AG09309 (cell line): ENCODE data around the gene PPP1R12C.

ENCODE experiments used
- DNase-seq: peaks from one replicate; pipeline ENCODE4 v3.0.0-alpha.2; 2010; ENCODE audit warnings: low read depth
- H3K4me3 ChIP-seq: 2 replicates; pipeline ENCODE4 v1.5.1; 2011; ENCODE audit warnings: mild to moderate bottlenecking, low read depth, low read length, moderate library complexity; ENCODE audit not compliant: control insufficient read depth
- CTCF ChIP-seq: IDR thresholded peaks from 2 replicates; pipeline ENCODE4 v1.5.1; 2011; ENCODE audit warnings: mild to moderate bottlenecking, low read depth, low read length, inconsistent platforms; ENCODE audit not compliant: insufficient read depth, control insufficient read depth; ENCODE audit errors: missing control alignments

PPP1R12C gene

DNA sequence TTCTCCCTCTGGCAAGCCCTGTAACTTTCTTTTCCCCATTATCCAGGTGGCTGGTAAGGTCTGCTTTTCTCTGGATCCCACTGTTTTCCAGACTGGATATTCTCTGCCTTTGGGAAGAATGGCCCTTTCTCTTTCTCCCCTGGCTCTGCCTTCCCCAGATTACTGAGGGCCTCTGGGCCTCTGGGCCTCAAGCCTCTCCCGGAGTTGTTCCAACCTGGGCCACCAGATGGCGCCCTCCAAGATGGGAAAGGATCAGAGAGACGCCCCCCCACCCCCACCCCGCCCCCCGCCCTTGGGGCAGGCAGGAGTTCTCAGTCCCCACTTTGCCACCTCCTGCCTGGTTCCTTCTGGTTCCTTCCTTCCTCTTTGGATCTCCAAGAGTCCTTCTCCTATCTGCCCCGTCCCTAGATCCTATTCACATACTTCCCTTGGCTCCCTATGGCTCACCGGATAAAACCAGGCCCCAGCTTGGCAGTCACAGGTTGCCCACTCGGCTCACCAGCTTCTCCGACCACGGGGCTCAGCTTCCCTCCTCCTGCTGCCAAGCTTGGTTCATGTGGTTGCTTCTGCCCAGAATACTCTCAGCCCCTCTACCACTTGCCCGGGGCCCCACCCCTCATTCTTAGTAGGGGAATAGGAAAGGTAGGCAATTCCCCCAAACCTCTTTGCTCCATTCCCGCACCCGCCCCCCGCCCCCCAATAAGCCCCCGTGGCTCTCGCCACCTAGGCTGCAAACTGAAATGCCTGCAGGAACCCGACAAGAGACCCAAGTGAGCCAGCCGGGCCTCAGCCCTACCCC is 28.7 kb downstream of the PPP1R12C start:
- DNase-seq, result no peak
- peak; percentile 62 for TF ChIP-seq CTCF
- no peak overlapping the region for H3K4me3 ChIP-seq

DNA sequence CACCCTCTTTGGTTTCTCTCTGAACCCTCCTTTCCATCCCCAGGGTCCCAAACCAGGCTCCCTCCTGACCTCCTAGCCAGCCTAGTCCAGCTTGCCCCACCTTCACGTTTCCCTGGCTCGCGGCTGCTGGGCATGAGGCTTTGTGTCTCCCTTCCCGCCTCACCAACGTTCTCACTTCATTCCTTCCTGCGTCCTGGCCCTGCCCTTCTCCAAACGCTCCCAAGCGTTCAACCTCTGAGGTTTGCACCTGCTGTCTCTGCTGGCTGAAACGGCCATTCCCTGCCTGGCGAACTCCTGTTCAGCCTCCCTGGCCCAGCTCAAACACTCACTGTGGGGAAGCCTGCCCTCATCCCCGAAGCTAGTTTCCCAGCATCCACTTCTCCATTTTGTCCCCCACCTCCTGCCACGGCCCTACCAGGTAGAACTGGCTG is 29.4 kb downstream of the PPP1R12C start:
- H3K4me3 ChIP-seq, result peak overlapping the region; percentile 55
- DNase-seq, result no peak
- no peak for TF ChIP-seq CTCF

GRCh38 chr19:55087542-55087901 is 29.9 kb downstream of the PPP1R12C start:
- peak overlapping the region; percentile 55 for H3K4me3 ChIP-seq

GRCh38 chr19:55086730-55087541 is 30.5 kb downstream of the PPP1R12C start:
- DNase-seq, result peak; percentile 61
- peak overlapping the region; percentile 55 for H3K4me3 ChIP-seq
- TF ChIP-seq CTCF, result no peak

More at GRCh38 chr19:55087542-55087901, 29.9 kb downstream of the PPP1R12C start:
- peak; percentile 6 for TF ChIP-seq CTCF
- no peak for DNase-seq

- DNase-seq, result no peak
- no peak overlapping the region; the same call in 1 of the 2 replicates for H3K4me3 ChIP-seq
- TF ChIP-seq CTCF, result no peak
These were observed 31.3 kb downstream of the PPP1R12C start for GRCh38 chr19:55085923-55086715.

DNA sequence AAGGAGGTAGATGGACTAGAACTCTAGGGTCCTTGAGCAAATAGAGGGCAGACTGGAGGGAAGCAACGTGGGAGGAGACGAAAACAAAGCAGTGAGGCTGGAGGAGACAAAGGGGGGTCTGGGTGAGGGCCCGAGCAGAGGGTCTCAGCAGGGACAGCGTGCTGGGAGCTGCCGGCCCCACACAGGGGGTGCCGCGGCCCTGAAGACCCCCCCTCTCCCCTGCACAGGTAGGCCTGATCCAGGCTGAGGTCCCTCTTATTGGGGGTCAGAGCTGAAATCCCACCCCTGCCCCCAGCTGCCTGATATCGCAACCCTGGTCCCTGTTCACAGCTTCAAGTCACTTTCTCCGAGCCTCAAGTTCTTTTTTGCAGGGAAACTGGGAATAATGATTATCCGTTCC is 33.0 kb downstream of the PPP1R12C start:
- no peak for DNase-seq
- no peak for TF ChIP-seq CTCF
- H3K4me3 ChIP-seq, result no peak overlapping the region
